GM18505 (cell line): Measurements from ENCODE around the gene ANKRD13B.

Source experiments
- ATAC-seq: cut with Tn5 transposase; IDR thresholded peaks from one replicate; pipeline ENCODE4 v1.9.1; 2021; ENCODE audit not compliant: unreplicated experiment
- POLR2A ChIP-seq: IDR thresholded peaks from 4 replicates; pipeline ENCODE4 v1.6.1; 2011; ENCODE audit warnings: borderline replicate concordance; ENCODE audit not compliant: insufficient read depth, insufficient read length; ENCODE audit errors: extremely low read depth

ANKRD13B gene

GRCh38 chr17:29563816-29564215 is 29.1 kb upstream of the ANKRD13B start:
- TF ChIP-seq POLR2A, result no peak
- ATAC-seq, result no peak

- TF ChIP-seq POLR2A, result peak; percentile 9
- no peak for ATAC-seq
Measured at GRCh38 chr17:29565643-29566472, 27.1 kb upstream of the ANKRD13B start.

- no peak for TF ChIP-seq POLR2A
- ATAC-seq, result no peak
Measured at GRCh38 chr17:29566473-29567303, 26.2 kb upstream of the ANKRD13B start, which contains the start of gene ABHD15. TSS of gene ABHD15 (minus strand) at chr17:29567037. CDS start at chr17:29566966, 71 bp downstream.

- no peak for TF ChIP-seq POLR2A
- ATAC-seq, result no peak
Measured at GRCh38 chr17:29567304-29567553, 25.7 kb upstream of the ANKRD13B start.

GRCh38 chr17:29567554-29568330 is 25.2 kb upstream of the ANKRD13B start:
- peak; percentile 33 for ATAC-seq
- peak; percentile 28 for TF ChIP-seq POLR2A

- TF ChIP-seq POLR2A, result peak; percentile 75
- peak; percentile 41 for ATAC-seq
Measured at GRCh38 chr17:29568331-29569244, 24.3 kb upstream of the ANKRD13B start, which contains the start of gene TP53I13. TSS of gene TP53I13 (plus strand) at chr17:29568701. CDS start at chr17:29568759, 58 bp downstream.

GRCh38 chr17:29569245-29569950 is 23.5 kb upstream of the ANKRD13B start:
- no peak for TF ChIP-seq POLR2A

GRCh38 chr17:29570521-29570920 is 22.4 kb upstream of the ANKRD13B start:
- no peak for TF ChIP-seq POLR2A
- ATAC-seq, result no peak

More at GRCh38 chr17:29569245-29569950, 23.5 kb upstream of the ANKRD13B start:
- no peak for ATAC-seq

GRCh38 chr17:29571486-29571882 is 21.4 kb upstream of the ANKRD13B start:
- no peak for TF ChIP-seq POLR2A

GRCh38 chr17:29571883-29572681 is 20.9 kb upstream of the ANKRD13B start:
- no peak for ATAC-seq
- TF ChIP-seq POLR2A, result no peak

More at GRCh38 chr17:29571486-29571882, 21.4 kb upstream of the ANKRD13B start:
- ATAC-seq, result no peak
